GM18498 (cell line): ENCODE measurements around the gene SDC3.
"Not testable (repeated sequence)": the region's sequence is repeated elsewhere in the genome, so short reads cannot be mapped to it uniquely, and the experiment has no call there.

ENCODE experiments used
- ATAC-seq: cut with Tn5 transposase; IDR thresholded peaks from one replicate; pipeline ENCODE4 v1.9.1; 2021; ENCODE audit warnings: mild to moderate bottlenecking, moderate library complexity; ENCODE audit not compliant: unreplicated experiment

The SDC3 gene

GRCh38 chr1:30877205-30877912, 31.2 kb downstream of the SDC3 start:
- no peak for ATAC-seq

DNA sequence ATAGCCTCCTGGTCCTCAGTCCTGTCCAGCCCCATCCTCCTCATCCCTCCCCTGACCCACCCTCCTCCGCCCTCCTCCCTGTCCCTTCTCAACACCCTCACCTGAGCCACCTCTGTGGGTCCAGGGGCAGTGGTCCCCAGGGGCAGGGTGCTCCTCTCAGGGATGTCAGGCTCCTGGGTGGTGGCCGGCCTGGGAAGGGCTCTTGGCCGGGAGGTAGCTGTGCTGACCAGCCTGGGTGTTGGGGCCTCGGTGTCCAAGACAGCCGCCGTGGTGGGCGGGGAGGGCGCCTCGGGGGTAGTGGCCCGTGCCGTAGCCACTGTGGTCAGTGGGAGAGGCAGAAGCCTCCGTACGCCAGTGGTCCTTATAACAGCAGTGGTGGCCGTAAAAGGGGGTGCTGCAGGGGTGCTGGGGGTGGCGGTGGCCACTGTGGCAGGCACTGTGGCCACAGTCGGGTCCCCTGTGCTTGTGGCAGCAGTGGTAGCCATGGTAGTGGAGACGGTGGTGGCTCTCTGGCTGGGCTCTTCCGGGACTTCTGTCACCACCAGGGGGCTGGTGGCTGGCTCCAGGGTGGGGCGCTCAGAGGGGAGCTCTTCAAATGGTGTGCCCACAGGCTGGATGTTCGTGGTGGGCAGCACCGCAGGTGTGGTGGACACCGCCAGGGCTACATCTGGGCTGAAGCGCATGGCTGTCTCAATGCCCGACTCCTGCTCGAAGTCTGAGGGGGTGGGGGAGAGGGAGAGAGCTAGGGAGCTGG, 31.9 kb downstream of the SDC3 start:
- no peak for ATAC-seq

- no peak for ATAC-seq
Measured at GRCh38 chr1:30875916-30876315, 32.6 kb downstream of the SDC3 start.

DNA sequence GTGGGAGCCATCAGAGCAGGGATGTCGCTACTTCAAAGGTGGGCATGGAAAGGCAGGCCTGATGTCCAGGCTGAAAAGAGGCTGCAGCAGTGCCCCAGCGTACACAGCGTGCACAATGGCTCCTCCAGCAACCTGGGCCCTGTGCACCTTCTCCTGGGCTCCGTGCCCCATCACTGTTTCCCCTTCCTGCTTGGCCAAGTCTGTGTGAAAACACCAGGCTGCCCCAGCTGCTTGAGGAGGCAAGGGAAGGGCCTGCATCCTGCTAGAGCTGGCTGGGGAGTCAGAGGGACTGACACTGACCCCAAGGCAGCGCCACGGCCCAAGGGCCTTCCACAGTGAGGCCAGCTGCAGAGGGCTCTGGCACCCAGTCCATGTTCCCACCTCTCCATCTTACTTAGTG, 33.4 kb downstream of the SDC3 start:
- no peak for ATAC-seq

DNA sequence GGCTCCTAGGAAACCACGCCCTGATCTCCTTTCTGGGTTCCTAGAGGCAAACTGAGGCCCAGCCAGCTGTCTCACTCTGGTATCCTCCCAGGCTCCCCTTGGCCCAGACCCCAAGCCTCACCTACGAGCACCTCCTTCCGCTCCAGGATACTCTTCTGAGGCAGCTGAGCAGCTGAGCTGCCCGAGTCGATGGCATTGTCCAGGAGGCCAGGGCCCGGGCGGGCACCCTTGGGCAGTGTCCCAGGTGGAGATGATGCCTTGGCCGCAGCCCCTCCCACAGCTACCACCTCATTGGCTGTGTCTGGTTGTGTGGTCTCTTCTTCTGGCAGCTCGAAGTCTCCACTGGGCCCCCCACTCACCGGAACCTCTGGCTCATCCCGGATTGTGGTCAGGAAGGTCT, 34.4 kb downstream of the SDC3 start:
- ATAC-seq = no peak

DNA sequence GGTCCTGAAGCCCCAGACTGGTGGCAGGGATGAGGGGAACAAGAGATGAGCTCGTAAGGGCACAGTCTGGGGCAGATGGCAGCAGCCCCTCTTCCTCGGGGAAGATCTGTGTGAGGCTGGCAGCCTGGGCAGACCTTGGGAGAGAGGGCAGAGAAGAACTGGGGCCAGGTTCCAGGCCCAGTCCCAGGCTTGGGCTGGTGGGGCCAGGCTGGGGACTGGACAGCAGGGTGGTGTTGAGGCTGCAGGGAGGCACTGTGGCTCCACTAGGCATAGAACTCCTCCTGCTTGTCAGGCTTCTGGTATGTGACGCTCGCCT, 35.7 kb downstream of the SDC3 start:
- no peak for ATAC-seq

DNA sequence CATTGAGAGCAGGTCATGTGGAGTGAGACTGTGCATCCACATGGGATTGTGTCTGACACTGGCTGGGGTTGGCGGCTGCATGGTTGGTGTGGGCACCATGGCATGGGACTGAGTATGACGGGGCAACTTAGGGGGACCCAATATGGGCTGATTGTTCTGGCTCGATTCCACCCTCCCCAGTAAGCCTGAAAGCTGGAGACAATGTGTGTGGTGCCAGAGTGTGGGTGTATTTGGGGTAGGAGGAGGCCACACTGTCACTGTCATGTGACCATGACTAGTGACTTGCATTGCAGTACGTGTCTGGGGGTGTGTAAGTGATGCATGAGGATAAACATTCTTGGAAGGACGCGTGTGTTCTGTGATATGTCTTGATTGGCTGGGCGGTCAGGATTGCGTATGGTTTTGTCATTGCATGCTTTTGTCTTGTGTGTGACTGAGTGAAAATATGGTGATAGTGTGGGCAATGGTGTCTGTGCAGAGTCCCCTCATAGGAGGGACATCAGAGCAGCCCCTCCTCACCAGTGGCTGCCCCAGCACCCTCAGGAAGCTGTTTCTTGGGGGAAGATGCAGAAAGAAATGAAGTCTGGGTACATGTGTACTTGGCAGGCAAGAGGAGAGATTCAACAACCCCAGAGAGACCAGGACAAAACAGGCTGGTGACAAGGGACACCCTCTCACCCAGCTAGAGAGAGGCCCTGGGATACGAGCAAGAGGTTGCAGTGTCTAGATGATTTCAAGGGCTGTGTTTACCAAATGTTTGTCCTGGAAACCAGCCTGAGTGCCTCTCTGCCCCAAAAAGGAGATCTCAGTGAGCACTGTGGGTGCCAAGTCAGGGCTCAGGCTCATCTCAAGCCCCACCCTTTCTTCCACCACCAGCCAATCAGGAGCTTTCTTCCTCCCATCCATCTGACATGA, 36.3 kb downstream of the SDC3 start:
- no peak for ATAC-seq

- no peak for ATAC-seq
Measured at GRCh38 chr1:30871276-30871871, 37.2 kb downstream of the SDC3 start.

DNA sequence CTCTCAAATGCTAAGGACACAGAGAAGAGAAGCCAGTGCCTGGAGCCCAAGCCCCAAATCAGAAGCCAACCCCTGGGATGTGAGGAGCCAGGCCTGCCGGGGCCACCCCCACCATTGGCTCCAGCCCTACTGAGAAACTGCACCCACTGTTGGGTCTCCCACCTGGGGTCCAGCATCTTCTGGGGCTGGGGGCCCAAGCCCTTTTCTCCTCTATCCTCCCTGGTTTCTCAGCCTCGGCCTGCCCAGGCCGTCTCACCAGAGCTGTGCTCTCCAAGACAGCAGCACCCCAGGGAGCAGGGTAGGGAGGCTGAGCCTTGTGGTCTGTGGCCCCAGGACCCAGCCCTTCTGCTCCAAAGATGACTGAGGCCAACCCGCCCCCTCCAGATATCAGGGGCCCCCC, 37.9 kb downstream of the SDC3 start:
- no peak for ATAC-seq

DNA sequence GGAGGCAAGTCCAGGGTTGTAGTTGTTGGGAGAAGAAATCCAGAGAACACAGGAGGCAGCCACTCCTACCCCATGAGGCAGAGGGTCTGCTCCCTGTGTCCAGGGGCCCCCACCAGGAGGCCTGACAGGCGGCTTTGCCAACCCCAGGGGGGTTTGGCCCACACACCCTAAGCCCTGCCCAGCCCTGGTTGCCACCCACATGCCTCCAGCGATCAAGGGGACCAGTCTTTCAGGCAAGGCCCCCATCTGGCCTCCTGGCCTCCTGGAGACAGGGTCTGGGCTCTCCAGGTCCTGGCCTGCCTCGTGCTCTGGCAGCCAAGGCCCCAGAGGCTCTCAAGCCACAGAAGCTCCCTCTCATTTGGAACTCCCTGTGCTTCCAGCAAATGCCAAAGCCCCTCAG, 38.5 kb downstream of the SDC3 start:
- ATAC-seq = no peak

GRCh38 chr1:30868833-30869435, 39.6 kb downstream of the SDC3 start:
- no peak for ATAC-seq

- ATAC-seq = not testable (repeated sequence)
Measured at GRCh38 chr1:30868057-30868456, 40.5 kb downstream of the SDC3 start.

DNA sequence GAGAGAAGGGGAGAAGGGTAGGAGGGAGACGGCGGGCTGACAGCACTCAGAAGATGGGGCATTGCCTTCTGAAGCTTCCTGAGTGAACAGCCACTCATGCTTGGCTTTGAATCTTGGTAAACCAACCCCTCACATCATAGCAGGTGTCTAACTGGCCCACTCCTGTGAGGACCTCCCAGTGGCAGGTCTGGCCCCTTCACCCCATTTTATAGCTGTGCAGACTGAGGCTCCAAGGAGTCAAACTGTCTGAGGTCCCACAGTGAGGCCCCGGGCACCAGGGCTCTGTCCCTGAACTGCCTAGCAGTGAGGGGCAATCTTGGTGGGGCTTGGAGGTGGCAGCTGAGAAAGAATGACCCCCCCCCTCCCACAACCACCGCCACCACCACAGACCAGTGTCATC, 41.0 kb downstream of the SDC3 start:
- no peak for ATAC-seq

GRCh38 chr1:30866594-30866993, 42.0 kb downstream of the SDC3 start:
- ATAC-seq = no peak

DNA sequence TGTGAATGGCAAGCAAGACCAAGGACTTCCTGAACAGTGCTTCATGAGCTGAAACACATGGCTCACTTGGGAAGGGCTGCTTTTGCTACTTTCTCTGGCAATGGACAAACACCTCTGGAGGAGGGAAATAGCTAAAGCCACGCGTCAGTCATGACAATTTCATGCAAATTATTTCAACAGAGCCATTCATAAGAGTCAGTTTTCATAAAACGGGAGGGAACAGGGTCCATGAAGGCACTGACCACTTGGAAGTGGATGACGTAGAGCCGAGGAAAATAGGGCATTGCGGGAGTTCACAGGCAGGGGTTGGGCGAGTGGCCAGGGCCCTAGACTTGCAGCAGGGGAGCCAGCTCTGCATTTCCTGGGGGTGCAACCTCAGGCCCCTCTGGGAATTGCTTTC, 43.9 kb downstream of the SDC3 start:
- ATAC-seq = no peak

DNA sequence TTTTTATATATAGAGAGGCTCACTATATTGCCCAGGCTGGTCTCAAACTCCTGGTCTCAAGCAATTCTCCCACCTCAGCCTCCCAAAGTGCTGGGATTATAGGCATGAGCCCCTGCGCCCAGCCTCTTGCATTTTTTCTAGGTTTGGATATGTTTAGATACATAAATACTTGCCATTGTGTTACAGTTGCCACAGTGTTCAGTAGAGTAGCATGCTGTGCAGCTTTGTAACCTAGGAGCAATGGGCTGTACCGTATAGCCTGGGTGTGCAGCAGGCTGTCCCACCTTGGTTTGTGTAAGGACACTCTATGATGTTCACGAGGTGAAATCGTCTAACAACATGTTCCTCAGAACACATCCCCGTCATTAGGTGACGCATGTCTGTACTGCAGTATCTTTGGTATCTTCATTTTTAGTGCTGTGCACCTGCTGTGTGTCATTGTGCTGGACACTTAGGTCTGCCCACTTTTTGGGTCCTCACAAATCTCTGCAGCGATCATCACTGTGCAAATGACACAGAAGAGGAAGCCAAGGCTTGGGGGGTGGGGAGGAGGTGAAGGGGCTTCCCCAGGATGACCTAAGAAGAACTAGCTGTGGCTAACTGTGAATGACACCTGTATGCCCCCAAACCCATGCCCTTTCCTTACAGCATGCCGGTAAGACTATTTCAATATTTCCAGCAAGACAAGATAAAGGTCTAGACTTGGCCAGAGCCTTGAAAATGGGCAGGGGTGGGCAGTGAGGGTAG, 44.5 kb downstream of the SDC3 start:
- ATAC-seq = no peak

DNA sequence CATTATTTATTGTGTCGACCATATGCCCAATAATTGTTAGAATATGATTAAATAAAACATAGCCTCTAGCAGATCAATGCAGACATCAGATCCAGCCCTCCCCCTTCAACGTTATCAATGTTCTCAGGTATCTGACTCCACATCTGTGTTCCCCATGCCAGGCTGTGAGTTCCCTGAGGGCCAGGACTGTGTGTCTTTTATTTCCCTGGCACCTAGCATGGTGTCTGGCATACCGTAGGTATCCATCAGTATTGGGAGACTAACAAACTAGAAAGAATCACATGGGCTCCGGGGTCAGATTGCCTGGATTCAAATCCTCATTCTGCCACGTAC, 48.3 kb downstream of the SDC3 start:
- no peak for ATAC-seq

DNA sequence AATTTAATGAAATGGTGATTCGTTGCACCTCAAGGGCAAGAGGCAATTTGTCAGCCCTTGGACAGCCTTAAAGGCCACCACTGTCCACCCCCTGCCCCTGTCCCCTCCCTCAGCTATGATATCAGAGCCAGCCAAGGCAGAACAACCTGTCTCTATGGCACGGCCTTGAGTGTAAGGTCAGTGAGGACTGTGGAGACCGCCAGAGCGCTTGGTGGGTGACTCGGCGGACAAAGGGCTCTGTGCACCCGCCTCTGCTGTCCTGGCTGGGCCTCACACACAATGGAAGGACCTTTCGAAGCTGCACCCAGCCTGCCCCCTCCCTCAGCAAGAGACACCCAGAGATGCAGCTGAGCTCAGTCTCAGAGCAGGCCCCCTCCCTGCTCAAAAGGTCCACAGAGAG, 50.6 kb downstream of the SDC3 start:
- ATAC-seq = no peak

DNA sequence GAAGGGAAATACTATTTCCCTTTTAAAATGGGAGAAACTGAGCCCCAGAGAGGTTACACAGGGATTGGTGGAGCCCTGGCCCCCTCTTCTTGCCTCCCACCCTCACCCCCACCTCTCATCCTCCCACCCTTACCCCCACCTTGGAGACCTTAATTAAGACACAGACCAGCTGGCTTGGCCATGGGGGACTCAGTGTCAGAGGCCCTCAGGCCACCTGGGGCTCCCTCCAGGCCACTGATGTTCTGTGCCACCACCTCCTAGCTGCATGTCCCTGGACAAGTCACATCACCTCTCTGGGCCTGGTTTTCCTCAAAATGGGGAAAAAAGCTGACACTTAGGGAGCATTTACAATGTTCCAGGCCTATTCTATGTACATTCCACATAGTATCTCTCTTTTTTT, 51.5 kb downstream of the SDC3 start:
- ATAC-seq = no peak

GRCh38 chr1:30856260-30856790, 52.2 kb downstream of the SDC3 start:
- no peak for ATAC-seq
